GM18867 (cell line): ENCODE results near the gene RPL41.
"Not testable (repeated sequence)": the region's sequence is repeated elsewhere in the genome, so short reads cannot be mapped to it uniquely, and the experiment has no call there.

Source experiments
- ATAC-seq: cut with Tn5 transposase; IDR thresholded peaks from one replicate; pipeline ENCODE4 v1.9.1; 2021; ENCODE audit warnings: mild to moderate bottlenecking, moderate library complexity; ENCODE audit not compliant: unreplicated experiment

The RPL41 gene

GRCh38 chr12:56116267-56117081 lies at the start of gene RPL41:
Gene RPL41, plus strand, starts transcription at chr12:56116633.
- peak; percentile 44 for ATAC-seq

GRCh38 chr12:56071648-56072047 lies 44.8 kb upstream of the RPL41 start:
- ATAC-seq = no peak

DNA sequence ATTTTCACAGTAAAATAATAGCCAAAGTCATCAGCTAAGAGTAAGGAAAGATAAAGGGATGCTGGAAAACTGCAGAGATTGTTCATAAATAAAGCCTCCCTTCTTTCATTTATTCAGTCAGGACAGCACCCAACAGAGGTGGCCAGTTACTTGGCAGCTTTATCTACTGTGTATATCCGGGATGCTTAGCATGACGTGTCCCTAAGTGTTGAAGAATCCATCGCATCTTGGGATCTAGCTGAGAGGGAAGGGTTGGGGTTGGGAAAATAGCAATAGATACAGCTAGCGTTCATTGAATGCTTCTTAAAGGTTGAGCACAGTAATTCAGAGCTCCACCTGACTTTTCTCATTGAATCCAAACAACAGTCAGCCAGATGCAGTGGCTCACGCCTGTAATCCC lies 42.0 kb upstream of the RPL41 start:
- no peak for ATAC-seq

GRCh38 chr12:56077966-56078365 lies 38.5 kb upstream of the RPL41 start:
- not testable (repeated sequence) for ATAC-seq

GRCh38 chr12:56078427-56078826 lies 38.0 kb upstream of the RPL41 start:
- no peak for ATAC-seq

- ATAC-seq = peak; percentile 61
Observed at GRCh38 chr12:56078931-56079722, 37.3 kb upstream of the RPL41 start.

DNA sequence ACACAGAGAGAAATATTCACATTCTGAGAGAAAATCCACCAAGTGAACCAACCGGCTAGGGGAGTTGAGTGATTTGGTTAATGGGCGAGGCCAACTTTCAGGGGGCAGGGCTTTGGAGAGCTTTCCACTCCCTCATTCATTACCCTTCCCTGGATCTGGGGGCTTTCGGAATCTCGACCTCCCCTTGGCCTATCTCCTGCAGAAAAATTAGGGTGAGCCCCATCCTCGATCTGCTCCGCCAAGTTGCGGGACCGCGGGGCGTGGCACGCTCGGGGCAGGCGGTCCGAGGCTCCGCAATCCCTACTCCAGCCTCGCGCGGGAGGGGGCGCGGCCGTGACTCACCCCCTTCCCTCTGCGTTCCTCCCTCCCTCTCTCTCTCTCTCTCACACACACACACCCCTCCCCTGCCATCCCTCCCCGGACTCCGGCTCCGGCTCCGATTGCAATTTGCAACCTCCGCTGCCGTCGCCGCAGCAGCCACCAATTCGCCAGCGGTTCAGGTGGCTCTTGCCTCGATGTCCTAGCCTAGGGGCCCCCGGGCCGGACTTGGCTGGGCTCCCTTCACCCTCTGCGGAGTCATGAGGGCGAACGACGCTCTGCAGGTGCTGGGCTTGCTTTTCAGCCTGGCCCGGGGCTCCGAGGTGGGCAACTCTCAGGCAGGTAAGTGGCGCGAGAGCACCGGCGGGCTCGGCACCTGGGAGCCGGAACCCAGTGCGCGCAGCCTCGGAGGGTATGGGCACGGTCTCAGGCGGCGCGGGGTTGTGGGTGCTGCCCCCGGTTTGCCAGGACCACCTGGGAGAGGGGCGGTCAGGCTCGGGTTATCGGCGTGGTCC lies 36.5 kb upstream of the RPL41 start, which contains the start of gene ERBB3:
Gene ERBB3, plus strand, starts transcription at position 443 of the 833 bp plus-strand sequence. Its CDS starts 136 bp downstream, at position 579.
- ATAC-seq = peak; percentile 42

- ATAC-seq = no peak
Observed at GRCh38 chr12:56080556-56081138, 35.8 kb upstream of the RPL41 start.

DNA sequence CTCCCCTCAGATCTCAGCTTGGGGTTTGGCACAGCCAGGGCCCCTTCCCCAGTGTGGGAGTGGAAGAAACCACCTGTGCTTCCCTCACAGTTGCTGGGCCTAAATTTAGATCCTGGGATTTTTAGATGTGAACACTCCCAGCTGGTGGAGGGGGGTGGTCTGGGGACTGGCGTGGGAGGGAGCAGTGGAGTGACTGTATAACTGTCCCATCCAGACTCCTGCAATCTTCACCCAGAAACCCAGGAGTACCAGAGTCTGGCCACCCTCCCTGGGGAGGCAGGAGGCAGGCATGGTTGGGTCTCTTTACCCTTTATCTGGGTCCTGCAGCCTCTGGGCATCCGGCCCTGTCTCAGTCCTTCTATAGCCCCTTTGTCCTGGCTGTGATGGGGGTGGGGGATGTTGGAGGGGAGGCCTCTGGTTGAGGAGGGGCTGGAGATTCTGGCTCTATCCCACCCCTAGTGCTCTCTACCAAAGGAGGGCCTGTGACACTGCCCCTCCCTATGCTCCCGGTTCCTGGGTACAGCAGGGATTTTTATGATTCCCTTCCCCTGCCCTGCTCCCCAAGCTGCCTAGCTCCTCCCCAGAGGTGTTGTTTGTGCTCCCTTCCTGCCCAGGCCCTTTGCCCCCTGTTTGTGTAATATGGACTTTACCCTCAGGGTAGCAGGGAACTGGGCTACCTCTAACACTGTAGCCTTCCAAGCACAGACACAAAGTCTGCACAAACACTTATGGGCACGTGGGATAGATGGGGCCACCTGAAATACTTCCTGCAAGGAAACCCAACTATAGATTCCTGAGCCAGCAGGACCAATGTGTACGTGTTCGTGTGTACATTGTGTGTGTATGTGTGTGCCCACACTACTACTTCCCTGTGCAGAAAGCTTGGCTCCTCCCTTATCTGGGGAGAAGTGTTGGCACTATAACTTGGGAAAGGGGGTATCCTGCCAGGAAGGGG lies 34.8 kb upstream of the RPL41 start:
- ATAC-seq = no peak

GRCh38 chr12:56082382-56082781 lies 34.1 kb upstream of the RPL41 start:
- no peak for ATAC-seq

DNA sequence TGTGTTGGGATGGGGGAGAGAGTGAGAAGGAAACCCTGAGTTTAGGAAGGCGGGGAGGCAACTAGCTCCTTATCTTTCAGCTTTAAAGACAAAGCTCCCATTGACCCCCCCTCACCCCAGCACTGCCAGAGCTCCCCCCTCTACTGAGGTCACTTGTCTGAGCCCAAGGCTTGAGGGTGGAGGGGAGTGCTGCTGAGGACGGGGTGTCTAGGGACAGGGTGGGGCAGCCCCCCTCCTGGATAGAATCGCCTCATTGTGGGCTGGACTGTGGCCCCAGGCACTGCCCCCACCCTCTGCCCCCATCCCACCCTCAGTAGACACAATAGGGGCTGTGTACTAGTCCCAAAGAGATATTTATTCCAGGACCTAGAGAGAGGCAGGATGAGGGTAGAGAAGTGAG lies 33.5 kb upstream of the RPL41 start:
- no peak for ATAC-seq

GRCh38 chr12:56084958-56085543 lies 31.4 kb upstream of the RPL41 start:
- ATAC-seq = no peak

DNA sequence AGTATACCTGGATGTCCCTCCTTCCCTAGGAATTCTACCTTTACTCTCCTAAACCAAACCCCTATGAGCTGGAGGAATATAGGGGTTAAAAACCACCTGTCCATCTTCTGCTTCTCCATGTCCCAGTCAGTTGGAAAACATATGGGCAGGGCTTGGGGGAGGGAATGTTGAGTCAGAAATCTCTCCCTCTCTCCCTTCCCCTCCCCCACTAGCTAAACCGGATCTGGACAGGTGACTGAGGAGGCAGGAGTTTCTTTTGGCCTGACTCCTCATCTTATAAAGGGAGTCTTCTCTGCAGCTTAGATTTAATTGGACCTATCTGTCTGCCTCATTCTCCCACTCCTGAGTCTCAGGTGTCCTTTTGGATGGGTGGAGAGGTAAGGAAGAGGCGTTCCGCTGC lies 30.3 kb upstream of the RPL41 start:
- no peak for ATAC-seq

GRCh38 chr12:56086608-56087007 lies 29.8 kb upstream of the RPL41 start:
- ATAC-seq = no peak

GRCh38 chr12:56087220-56087619 lies 29.2 kb upstream of the RPL41 start:
- no peak for ATAC-seq

DNA sequence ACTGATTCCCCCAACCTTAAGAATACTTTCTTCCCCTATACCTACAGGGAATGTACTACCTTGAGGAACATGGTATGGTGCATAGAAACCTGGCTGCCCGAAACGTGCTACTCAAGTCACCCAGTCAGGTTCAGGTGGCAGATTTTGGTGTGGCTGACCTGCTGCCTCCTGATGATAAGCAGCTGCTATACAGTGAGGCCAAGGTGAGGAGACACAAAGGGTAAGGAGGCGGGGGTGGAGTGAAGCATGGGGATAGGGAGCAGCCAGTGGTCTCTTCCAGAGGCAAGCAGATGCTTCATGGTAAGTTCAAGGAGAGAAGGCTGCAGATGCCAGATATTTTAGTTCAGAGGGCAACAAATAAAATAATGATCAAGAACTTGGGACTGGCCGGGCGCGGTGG lies 18.7 kb upstream of the RPL41 start:
- no peak for ATAC-seq

- no peak for ATAC-seq
Observed at GRCh38 chr12:56098592-56098991, 17.8 kb upstream of the RPL41 start.

GRCh38 chr12:56099787-56100186 lies 16.6 kb upstream of the RPL41 start:
- ATAC-seq = no peak

GRCh38 chr12:56101045-56101444 lies 15.4 kb upstream of the RPL41 start:
- ATAC-seq = no peak
